ENCODE results near the gene GTPBP6.
"Not testable (repeated sequence)": the region's sequence is repeated elsewhere in the genome, so short reads cannot be mapped to it uniquely, and the experiment has no call there.

Gene GTPBP6

DNA sequence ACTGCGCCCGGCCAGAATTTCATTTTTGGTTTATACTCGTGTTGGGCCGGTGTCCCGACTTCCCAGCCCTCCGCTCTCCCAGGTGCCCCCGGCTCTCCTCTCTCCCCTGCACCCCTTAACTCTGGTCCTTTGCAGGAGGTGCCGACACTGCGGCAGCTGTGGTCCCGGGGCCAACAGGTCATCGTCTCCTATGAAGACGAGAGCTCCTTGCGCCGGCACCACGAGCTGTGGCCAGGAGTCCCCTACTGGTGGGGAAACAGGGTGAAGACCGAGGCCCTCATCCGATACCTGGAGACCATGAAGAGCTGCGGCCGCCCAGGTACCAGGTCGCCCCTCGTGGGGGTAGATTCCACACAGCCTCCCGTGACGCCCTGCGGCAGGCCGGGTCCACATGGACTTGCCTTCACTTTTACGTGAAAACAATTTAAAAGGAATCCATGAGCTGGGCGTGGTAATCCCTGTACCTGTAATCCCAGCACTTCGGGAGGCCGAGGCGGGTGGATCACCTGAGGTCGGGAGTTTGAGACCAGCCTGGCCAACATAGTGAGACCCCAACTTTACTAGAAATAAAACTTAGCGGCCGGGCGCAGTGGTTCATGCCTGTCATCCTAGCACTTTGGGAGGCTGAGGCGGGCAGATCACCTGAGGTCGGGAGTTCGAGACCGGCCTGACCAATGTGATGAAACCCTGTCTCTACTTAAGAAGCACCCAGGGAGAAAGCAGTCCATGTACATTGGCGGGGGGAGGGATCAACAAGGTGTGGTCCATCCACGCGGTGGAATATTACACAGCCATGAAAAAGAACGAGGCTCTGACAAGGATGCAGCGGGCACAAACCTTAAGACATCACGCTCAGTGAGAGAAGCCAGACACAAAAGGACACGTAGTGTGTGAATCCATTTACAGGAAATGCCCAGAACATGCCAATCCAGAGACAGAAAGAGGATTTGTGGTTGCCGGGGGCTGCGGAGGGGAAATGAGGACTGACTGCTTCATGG, 25.4 kb downstream of the GTPBP6 start:
- TF ChIP-seq TAF1 (IDR thresholded peaks at IDR 0.05; ENCODE audit: borderline replicate concordance, low read depth, low read length) (no peak), POLR2AphosphoS5 (IDR thresholded peaks at IDR 0.05; ENCODE audit: low read depth, low read length) (no peak), POLR2A (IDR thresholded peaks at IDR 0.05; ENCODE audit: low read depth, low read length) (no peak)
- FAIRE-seq (no peak), DNase-seq (ENCODE audit: insufficient read length) (no peak)

DNA sequence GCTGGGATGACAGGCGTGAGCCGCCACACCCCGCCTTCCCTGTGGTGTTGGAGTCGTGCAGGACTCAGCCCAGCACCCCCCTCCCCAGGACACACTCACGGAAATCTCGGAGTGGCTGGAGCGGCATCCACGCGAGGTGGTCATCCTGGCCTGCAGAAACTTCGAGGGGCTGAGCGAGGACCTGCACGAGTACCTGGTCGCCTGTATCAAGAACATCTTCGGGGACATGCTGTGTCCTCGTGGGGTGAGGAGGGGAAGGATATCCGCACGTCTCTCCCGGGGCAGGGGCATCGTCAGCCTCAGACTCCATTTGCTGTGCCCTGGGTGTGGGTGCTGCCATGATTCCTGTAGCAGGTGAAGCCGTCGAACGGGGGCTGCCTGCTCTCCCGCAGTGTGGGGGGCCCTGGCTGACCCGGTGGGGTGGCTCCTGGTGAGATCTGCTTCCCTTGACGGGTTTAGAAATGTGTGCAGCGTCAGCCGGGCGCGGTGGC, 27.1 kb downstream of the GTPBP6 start:
- TF ChIP-seq POLR2A (IDR thresholded peaks at IDR 0.05; ENCODE audit: low read depth, low read length) (no peak), POLR2AphosphoS5 (IDR thresholded peaks at IDR 0.05; ENCODE audit: low read depth, low read length) (no peak)
- FAIRE-seq (no peak), DNase-seq (ENCODE audit: insufficient read length) (no peak)

DNA sequence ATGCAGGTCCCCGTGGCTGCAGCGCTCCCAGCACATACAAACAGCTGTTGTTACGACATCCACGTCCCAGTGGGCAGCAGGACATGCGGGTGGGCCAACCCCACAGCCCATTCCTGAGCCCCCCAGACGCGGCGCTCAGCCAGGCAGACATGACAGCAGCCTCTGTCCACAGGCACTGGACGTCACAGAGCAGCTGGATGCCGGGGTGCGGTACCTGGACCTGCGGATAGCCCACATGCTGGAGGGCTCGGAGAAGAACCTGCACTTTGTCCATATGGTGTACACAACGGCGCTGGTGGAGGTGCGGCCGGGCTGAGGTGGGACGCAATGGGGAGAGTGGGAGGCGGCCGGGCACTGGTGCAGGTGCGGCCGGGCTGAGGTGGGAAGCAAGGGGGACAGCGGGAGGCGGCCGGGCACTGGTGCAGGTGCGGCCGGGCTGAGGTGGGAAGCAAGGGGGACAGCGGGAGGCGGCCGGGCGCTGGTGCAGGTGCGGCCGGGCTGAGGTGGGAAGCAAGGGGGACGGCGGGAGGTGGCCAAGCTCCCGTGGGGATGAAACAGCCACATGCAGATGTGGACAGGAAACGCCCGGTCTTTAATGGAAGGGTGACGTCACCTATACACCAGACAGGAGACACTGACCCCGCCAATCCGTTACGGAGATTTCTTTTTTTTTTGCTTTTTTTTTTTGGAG, 28.0 kb downstream of the GTPBP6 start:
- no peak for FAIRE-seq
- TF ChIP-seq TAF1 (IDR thresholded peaks at IDR 0.05; ENCODE audit: borderline replicate concordance, low read depth, low read length) (no peak), POLR2AphosphoS5 (IDR thresholded peaks at IDR 0.05; ENCODE audit: low read depth, low read length) (no peak), POLR2A (IDR thresholded peaks at IDR 0.05; ENCODE audit: low read depth, low read length) (no peak)
- no peak for DNase-seq (ENCODE audit: insufficient read length)

DNA sequence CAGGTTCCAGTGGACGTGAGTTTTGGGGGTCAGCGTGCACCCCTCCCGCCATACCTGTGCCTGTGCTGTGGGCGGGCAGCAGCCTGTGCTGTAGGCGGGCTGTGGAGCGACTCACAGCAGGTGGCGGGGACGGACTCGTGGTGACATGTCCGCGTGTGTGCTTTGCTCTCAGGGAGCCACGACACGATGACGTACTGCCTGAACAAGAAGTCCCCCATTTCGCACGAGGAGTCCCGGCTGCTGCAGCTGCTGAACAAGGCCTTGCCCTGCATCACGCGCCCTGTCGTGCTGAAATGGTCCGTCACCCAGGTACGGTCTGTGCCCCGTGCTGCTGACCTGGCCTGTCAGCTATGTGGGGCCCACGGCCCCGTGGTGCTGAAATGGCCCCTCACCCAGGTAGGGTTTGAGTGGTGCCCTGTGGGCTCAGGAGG, 30.0 kb downstream of the GTPBP6 start:
- FAIRE-seq (no peak), DNase-seq (ENCODE audit: insufficient read length) (no peak)
- TF ChIP-seq POLR2AphosphoS5 (IDR thresholded peaks at IDR 0.05; ENCODE audit: low read depth, low read length) (no peak), POLR2A (IDR thresholded peaks at IDR 0.05; ENCODE audit: low read depth, low read length) (no peak), TAF1 (IDR thresholded peaks at IDR 0.05; ENCODE audit: borderline replicate concordance, low read depth, low read length) (no peak)

DNA sequence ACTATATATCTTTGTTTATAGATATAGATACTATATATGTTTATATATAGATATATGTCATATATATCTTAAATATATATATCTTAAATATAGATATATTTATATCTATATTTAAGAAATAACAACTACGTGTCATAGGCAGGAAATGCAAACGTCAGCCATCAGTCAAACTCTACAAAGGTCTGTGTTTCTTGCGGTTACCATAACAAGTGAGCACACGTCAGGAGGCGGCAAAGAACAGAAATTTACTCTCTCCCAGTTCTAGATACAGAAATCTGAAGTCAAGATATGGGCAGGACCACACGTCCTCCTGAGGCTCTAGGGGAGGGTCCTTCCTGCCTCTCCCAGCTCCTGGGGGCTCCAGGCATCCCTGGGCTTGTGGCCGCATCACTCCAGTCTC, 30.9 kb downstream of the GTPBP6 start:
- no peak for TF ChIP-seq POLR2A (IDR thresholded peaks at IDR 0.05; ENCODE audit: low read depth, low read length)
- TF ChIP-seq POLR2AphosphoS5 (IDR thresholded peaks at IDR 0.05; ENCODE audit: low read depth, low read length), result no peak
- TF ChIP-seq TAF1 (IDR thresholded peaks at IDR 0.05; ENCODE audit: borderline replicate concordance, low read depth, low read length), result no peak
- DNase-seq (ENCODE audit: insufficient read length) (no peak), FAIRE-seq (no peak)

- FAIRE-seq, result peak; percentile 78
- DNase-seq (ENCODE audit: insufficient read length), result no peak
- no peak for TF ChIP-seq TAF1 (IDR thresholded peaks at IDR 0.05; ENCODE audit: borderline replicate concordance, low read depth, low read length)
- no peak for TF ChIP-seq POLR2AphosphoS5 (IDR thresholded peaks at IDR 0.05; ENCODE audit: low read depth, low read length)
- no peak for TF ChIP-seq POLR2A (IDR thresholded peaks at IDR 0.05; ENCODE audit: low read depth, low read length)
Observed at GRCh38 chrX:285076-285677, 33.4 kb downstream of the GTPBP6 start.

- FAIRE-seq (peak; percentile 100), DNase-seq (ENCODE audit: insufficient read length) (peak; percentile 89)
- TF ChIP-seq POLR2A (IDR thresholded peaks at IDR 0.05; ENCODE audit: low read depth, low read length) (peak; percentile 69), POLR2AphosphoS5 (IDR thresholded peaks at IDR 0.05; ENCODE audit: low read depth, low read length) (peak; percentile 59), TAF1 (IDR thresholded peaks at IDR 0.05; ENCODE audit: borderline replicate concordance, low read depth, low read length) (peak; percentile 26; the same call in 1 of the 2 replicates)
Observed at GRCh38 chrX:283115-283845, 35.3 kb downstream of the GTPBP6 start.

- not testable (repeated sequence) for FAIRE-seq; DNase-seq (ENCODE audit: insufficient read length)
Observed at GRCh38 chrX:282000-282681, 36.5 kb downstream of the GTPBP6 start.

- no peak for TF ChIP-seq POLR2A (IDR thresholded peaks at IDR 0.05; ENCODE audit: low read depth, low read length)
- no peak for TF ChIP-seq POLR2AphosphoS5 (IDR thresholded peaks at IDR 0.05; ENCODE audit: low read depth, low read length)
- TF ChIP-seq TAF1 (IDR thresholded peaks at IDR 0.05; ENCODE audit: borderline replicate concordance, low read depth, low read length), result no peak
- no peak for FAIRE-seq
- peak; percentile 44 for DNase-seq (ENCODE audit: insufficient read length)
Observed at GRCh38 chrX:281166-281999, 37.2 kb downstream of the GTPBP6 start, which contains the start of gene PLCXD1. Gene PLCXD1 (plus strand): TSS chrX:281381. CDS start chrX:284188, 2,807 bp downstream.

DNA sequence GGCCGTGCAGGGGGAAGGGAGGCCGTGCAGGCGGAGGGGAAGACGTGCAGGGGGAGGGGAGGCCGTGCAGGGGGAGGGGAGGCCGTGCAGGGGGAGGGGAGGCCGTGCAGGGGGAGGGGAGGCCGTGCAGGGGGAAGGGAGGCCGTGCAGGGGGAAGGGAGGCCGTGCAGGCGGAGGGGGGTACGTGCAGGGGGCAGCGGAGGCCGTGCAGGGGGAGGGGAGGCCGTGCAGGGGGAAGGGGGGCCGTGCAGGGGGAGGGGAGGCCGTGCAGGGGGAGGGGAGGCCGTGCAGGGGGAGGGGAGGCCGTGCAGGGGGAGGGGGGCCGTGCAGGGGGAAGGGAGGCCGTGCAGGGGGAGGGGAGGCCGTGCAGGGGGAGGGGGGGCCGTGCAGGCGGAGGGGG, 37.9 kb downstream of the GTPBP6 start:
- DNase-seq (ENCODE audit: insufficient read length); FAIRE-seq: not testable (repeated sequence)

DNA sequence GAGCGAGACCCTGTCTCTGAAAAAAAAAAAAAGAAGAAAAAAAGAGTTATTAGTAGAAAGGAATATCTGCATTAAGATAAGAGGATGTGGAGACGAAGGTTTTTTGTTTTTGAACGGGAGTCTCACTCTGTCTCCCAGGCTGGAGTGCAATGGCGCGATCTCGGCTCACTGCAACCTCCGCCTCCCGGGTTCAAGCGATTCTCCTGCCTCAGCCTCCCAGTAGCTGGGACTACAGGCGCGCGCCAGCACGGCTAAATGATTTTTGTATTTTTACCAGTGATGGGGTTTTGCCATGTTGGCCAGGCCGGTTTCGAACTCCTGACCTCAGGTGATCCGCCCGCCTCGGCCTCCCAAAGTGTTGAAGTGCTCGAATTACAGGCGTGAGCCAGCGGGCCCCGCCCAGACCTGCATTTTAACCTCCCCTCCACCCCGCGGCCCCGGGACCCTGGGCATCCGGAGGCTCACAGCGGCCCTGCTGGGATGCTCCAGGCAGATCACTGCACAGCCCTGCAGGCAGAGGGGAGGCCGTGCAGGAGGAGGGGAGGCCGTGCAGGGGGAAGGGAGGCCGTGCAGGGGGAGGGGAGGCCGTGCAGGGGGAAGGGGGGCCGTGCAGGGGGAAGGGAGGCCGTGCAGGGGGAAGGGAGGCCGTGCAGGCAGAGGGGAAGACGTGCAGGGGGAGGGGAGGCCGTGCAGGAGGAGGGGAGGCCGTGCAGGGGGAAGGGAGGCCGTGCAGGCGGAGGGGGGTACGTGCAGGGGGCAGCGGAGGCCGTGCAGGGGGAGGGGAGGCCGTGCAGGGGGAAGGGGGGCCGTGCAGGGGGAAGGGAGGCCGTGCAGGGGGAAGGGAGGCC, 38.6 kb downstream of the GTPBP6 start:
- not testable (repeated sequence) for DNase-seq (ENCODE audit: insufficient read length); FAIRE-seq
